ENCODE results near the gene MYOD1.

DNA sequence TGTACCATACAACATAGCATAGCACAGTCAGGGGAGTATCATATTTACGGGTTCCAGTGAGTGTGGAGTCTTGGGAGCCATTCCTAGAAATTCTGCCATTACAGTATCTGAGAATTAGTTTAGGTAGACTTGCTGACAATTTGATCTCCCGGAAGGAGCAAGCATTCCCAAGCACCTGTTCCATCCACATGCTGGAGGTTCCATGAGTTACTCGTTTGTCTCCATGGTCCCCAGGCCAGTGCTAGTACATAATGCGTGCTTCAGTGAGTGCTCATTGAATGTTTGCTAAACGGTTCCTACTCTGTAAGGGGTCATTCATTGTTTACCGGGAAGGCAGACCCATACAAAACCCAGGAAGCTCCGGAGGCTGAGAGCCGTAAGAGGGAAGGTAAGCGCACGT is 27.4 kb upstream of the MYOD1 start:
- TF ChIP-seq, protein P1, sequence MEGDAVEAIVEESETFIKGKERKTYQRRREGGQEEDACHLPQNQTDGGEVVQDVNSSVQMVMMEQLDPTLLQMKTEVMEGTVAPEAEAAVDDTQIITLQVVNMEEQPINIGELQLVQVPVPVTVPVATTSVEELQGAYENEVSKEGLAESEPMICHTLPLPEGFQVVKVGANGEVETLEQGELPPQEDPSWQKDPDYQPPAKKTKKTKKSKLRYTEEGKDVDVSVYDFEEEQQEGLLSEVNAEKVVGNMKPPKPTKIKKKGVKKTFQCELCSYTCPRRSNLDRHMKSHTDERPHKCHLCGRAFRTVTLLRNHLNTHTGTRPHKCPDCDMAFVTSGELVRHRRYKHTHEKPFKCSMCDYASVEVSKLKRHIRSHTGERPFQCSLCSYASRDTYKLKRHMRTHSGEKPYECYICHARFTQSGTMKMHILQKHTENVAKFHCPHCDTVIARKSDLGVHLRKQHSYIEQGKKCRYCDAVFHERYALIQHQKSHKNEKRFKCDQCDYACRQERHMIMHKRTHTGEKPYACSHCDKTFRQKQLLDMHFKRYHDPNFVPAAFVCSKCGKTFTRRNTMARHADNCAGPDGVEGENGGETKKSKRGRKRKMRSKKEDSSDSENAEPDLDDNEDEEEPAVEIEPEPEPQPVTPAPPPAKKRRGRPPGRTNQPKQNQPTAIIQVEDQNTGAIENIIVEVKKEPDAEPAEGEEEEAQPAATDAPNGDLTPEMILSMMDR (IDR thresholded peaks at IDR 0.05 in 2 of 3, conservative IDR thresholded peaks at IDR 0.05 in 1 of 3; ENCODE audit: borderline replicate concordance in 1 of 3, insufficient read depth in 1 of 3, low read depth in 2 of 3, low read length in 2 of 3), result no peak
- TF ChIP-seq POLR2A (IDR thresholded peaks at IDR 0.05; ENCODE audit: borderline replicate concordance, extremely low read depth, insufficient read depth, insufficient read length) (no peak), EZH2phosphoT487 (IDR thresholded peaks at IDR 0.05; ENCODE audit: borderline replicate concordance) (no peak), POLR2AphosphoS5 (IDR thresholded peaks at IDR 0.05; ENCODE audit: low read depth, low read length) (no peak), EZH2 (IDR thresholded peaks at IDR 0.05) (no peak), EGR1 (IDR thresholded peaks at IDR 0.05; ENCODE audit: low read depth) (no peak), TCF7L2 (IDR thresholded peaks at IDR 0.05; ENCODE audit: borderline replicate concordance, extremely low read depth, insufficient read depth, insufficient read length) (no peak), RAD21 (IDR thresholded peaks at IDR 0.05; ENCODE audit: low read depth) (no peak)
- TF ChIP-seq, protein P2, sequence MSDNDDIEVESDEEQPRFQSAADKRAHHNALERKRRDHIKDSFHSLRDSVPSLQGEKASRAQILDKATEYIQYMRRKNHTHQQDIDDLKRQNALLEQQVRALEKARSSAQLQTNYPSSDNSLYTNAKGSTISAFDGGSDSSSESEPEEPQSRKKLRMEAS (IDR thresholded peaks at IDR 0.05), result no peak
- TF ChIP-seq, protein P3, sequence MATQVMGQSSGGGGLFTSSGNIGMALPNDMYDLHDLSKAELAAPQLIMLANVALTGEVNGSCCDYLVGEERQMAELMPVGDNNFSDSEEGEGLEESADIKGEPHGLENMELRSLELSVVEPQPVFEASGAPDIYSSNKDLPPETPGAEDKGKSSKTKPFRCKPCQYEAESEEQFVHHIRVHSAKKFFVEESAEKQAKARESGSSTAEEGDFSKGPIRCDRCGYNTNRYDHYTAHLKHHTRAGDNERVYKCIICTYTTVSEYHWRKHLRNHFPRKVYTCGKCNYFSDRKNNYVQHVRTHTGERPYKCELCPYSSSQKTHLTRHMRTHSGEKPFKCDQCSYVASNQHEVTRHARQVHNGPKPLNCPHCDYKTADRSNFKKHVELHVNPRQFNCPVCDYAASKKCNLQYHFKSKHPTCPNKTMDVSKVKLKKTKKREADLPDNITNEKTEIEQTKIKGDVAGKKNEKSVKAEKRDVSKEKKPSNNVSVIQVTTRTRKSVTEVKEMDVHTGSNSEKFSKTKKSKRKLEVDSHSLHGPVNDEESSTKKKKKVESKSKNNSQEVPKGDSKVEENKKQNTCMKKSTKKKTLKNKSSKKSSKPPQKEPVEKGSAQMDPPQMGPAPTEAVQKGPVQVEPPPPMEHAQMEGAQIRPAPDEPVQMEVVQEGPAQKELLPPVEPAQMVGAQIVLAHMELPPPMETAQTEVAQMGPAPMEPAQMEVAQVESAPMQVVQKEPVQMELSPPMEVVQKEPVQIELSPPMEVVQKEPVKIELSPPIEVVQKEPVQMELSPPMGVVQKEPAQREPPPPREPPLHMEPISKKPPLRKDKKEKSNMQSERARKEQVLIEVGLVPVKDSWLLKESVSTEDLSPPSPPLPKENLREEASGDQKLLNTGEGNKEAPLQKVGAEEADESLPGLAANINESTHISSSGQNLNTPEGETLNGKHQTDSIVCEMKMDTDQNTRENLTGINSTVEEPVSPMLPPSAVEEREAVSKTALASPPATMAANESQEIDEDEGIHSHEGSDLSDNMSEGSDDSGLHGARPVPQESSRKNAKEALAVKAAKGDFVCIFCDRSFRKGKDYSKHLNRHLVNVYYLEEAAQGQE (IDR thresholded peaks at IDR 0.05; ENCODE audit: low read depth), result no peak
